Upper lobe of left lung (tissue), 4 donors: ENCODE measurements around the gene BGLAP.

Experiments
- CTCF ChIP-seq, 6 experiments: fragments of 450-650 bp in 4 of 6; fragments of 200-600 bp in 2 of 6; sonication (generic) in 2 of 6; IDR thresholded peaks; one replicate each; pipeline ENCODE4 v1.5.1; 2016 to 2019; ENCODE audit warnings: antibody characterized with exemption in 6 of 6
- POLR2A ChIP-seq, 4 donors: fragments of 450-650 bp; IDR thresholded peaks; one replicate each; pipeline ENCODE4 v1.5.1; 2016 to 2017; ENCODE audit warnings: antibody characterized with exemption in 4 of 4, mild to moderate bottlenecking in 2 of 4

GRCh38 chr1:156238248-156238647 lies 3.7 kb upstream of the BGLAP start:
- TF ChIP-seq POLR2A (IDR thresholded peaks at IDR 0.05) (no peak), CTCF (IDR thresholded peaks at IDR 0.05) (no peak)
